Stimulated activated CD8-positive, alpha-beta memory T cell treated with anti-CD3 and anti-CD28 coated beads, Interleukin-7, amount 100 ng/mL, for 48 hours (primary cell): ENCODE measurements around the gene VRK1.
A peak's percentile ranks its signal among the peaks of the same experiment; 100 is the strongest.

Experiments used
- DNase-seq, 2 donors: peaks; one replicate each; pipeline ENCODE4 v3.0.0-alpha.2; 2020; ENCODE audit warnings: low read depth in 1 of 2; ENCODE audit errors: extremely low read depth in 1 of 2

The VRK1 gene

GRCh38 chr14:96790186-96790585 lies 7.0 kb upstream of the VRK1 start:
- no peak for DNase-seq

GRCh38 chr14:96790706-96791105 lies 6.5 kb upstream of the VRK1 start:
- no peak for DNase-seq

GRCh38 chr14:96792003-96792402 lies 5.2 kb upstream of the VRK1 start:
- DNase-seq: no peak

- DNase-seq: no peak
Observed at GRCh38 chr14:96792591-96792990, 4.6 kb upstream of the VRK1 start.

GRCh38 chr14:96793547-96793946 lies 3.6 kb upstream of the VRK1 start:
- no peak for DNase-seq

- DNase-seq: no peak
Observed at GRCh38 chr14:96795109-96795828, 1.9 kb upstream of the VRK1 start.

- peak in 1 of 2 donors; percentile 11 for DNase-seq
Observed at GRCh38 chr14:96797582-96798349, 584 bp downstream of the VRK1 start.

- no peak for DNase-seq
Observed at GRCh38 chr14:96798956-96799355, 1.8 kb downstream of the VRK1 start.

- DNase-seq: no peak
Observed at GRCh38 chr14:96799489-96800054, 2.4 kb downstream of the VRK1 start.

GRCh38 chr14:96801931-96802330 lies 4.7 kb downstream of the VRK1 start:
- DNase-seq: no peak

- no peak for DNase-seq
Observed at GRCh38 chr14:96802963-96803362, 5.8 kb downstream of the VRK1 start.

GRCh38 chr14:96803958-96804357 lies 6.8 kb downstream of the VRK1 start:
- DNase-seq: no peak

GRCh38 chr14:96804895-96805294 lies 7.7 kb downstream of the VRK1 start:
- DNase-seq: no peak

- no peak for DNase-seq
Observed at GRCh38 chr14:96805956-96806355, 8.8 kb downstream of the VRK1 start.

- DNase-seq: no peak
Observed at GRCh38 chr14:96806836-96807235, 9.7 kb downstream of the VRK1 start.

- DNase-seq: no peak
Observed at GRCh38 chr14:96808619-96809406, 11.6 kb downstream of the VRK1 start.

- no peak for DNase-seq
Observed at GRCh38 chr14:96811265-96811664, 14.1 kb downstream of the VRK1 start.

GRCh38 chr14:96811985-96812667 lies 14.9 kb downstream of the VRK1 start:
- DNase-seq: no peak

- DNase-seq: no peak
Observed at GRCh38 chr14:96816281-96816680, 19.1 kb downstream of the VRK1 start.

GRCh38 chr14:96817750-96818666 lies 20.8 kb downstream of the VRK1 start:
- no peak for DNase-seq
